ENCODE data around the gene DDX24.

GRCh38 chr14:94126800-94127199, 45.8 kb upstream of the DDX24 start:
- no peak for TF ChIP-seq SIN3A (conservative IDR thresholded peaks at IDR 0.05 in 1 of 2, IDR thresholded peaks at IDR 0.05 in 1 of 2; ENCODE audit: low read depth in 1 of 2, low read length in 2 of 2)
- TF ChIP-seq TAF1 (IDR thresholded peaks at IDR 0.05; ENCODE audit: low read depth, low read length): no peak
- TF ChIP-seq, protein P1, sequence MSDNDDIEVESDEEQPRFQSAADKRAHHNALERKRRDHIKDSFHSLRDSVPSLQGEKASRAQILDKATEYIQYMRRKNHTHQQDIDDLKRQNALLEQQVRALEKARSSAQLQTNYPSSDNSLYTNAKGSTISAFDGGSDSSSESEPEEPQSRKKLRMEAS (IDR thresholded peaks at IDR 0.05): no peak
- TF ChIP-seq FOSL1 (IDR thresholded peaks at IDR 0.05; ENCODE audit: insufficient read depth, low read depth, low read length): no peak
- TF ChIP-seq SRF (IDR thresholded peaks at IDR 0.05; ENCODE audit: low read depth, low read length): no peak
- no peak for TF ChIP-seq EZH2 (IDR thresholded peaks at IDR 0.05; ENCODE audit: low read depth, low read length, severe bottlenecking)
- TF ChIP-seq NRF1 (IDR thresholded peaks at IDR 0.05; ENCODE audit: low read depth, low read length): no peak
- TF ChIP-seq POLR2A (IDR thresholded peaks at IDR 0.05; ENCODE audit: control extremely low read depth in 1 of 2, low read depth in 2 of 2, low read length in 2 of 2): no peak
- TF ChIP-seq POLR2AphosphoS5 (IDR thresholded peaks at IDR 0.05; ENCODE audit: low read depth, low read length): no peak
- no peak for TF ChIP-seq CTCF (IDR thresholded peaks at IDR 0.05; ENCODE audit: control extremely low read depth in 1 of 3, insufficient read depth in 1 of 3, low read depth in 1 of 3, low read length in 3 of 3)
